GM21619 (cell line): ENCODE measurements around the gene PAK2.
A peak's percentile ranks its signal among the peaks of the same experiment; 100 is the strongest.
"Not testable (repeated sequence)": the region's sequence is repeated elsewhere in the genome, so short reads cannot be mapped to it uniquely, and the experiment has no call there.

Experiments used
- ATAC-seq: cut with Tn5 transposase; IDR thresholded peaks from one replicate; pipeline ENCODE4 v1.9.1; 2021; ENCODE audit not compliant: unreplicated experiment

PAK2 gene

GRCh38 chr3:196842567-196843434 lies 103.1 kb downstream of the PAK2 start:
- ATAC-seq, result no peak

DNA sequence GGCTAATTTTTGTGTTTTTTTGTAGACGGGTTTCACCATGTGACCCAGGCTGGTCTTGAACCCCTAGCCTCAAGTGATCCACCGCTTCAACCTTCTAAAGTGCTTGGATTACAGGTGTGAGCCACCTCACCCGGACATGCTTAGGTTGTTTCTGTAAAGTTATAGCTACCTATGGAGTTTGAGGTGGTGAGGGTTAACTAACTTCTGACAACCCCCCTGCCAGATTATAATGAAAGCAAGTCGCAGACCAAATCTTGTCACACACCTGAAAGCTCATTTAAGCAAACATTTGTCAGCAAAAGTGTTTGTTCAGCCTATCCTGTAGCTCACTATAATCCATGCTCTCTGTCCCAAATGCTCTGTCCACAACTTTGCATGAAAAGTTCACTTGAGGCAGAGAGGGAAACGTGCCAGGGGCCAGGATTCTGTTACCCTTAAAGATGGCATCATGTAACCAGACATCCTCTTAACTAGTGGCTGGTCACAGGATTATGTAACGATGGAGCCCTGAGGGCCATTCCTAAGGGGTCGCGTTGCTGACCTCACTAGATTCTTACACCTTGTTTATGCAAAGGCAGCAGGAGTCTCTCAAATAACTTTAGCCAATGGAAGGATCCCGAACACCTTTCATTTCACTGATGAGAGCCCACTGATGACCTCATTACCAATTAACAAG lies 103.9 kb downstream of the PAK2 start:
- no peak for ATAC-seq

DNA sequence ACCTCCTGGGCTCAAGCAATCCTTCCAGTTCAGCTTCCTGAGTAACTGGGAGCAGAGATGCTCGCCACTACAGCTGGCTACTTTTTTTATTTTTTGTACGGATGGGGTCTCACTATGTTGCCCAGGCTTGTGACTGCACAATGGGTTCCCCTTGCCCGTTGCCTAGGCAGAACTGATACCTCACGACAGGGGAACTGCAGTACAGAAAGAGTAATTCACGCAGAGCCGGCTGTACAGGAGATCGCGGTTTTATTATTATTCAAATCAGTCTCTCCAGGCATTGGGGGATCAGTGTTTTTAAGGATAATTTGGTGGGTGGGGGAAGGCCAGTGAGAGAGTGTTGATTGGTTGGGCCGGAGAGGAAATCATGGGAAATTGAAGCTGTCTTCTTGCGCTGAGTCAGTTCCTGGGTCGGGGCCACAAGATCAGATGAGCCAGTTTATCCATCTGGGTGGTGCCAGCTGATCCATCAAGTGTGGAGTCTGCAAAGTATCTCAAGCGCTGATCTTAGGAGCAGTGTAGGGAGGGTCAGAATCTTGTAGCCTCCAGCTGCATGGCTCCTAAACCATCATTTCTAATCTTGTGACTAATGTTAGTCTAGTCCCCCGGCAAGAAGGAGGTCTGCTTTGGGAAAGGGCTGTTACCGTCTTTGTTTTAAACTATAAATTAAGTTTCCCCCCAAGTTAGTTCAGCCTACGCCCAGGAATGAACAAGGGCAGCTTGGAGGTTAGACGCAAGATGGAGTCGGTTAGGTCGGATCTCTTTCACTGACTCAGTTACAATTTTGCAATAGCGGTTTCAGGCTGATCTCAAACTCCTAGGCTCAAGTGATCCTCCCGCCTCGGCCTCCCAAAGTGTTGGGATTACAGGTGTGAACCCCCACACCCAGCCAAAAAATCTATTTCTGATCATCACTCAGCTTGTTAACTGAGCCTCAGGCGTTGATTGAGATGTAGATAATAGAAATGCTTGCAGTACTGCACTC lies 104.9 kb downstream of the PAK2 start:
- not testable (repeated sequence) for ATAC-seq

- not testable (repeated sequence) for ATAC-seq
These were observed 108.7 kb downstream of the PAK2 start for GRCh38 chr3:196848375-196848774.

- no peak for ATAC-seq
These were observed 109.6 kb downstream of the PAK2 start for GRCh38 chr3:196849180-196849741.

DNA sequence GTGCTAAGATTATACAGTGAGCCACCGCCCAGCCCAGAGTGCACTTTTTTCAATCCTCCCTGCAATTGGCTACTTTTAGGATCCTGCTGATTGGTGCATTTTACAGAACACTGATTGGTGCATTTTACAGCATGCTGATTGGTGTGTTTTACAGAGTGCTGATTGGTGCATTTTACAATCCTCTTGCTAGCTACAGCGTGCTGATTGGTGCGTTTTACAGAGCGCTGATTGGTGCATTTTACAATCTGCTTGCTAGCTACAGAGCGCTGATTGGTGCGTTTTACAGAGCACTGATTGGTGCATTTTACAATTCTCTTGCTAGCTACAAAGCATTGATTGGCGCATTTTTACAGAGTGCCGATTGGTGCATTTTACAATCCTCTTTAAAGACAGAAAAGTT lies 123.3 kb downstream of the PAK2 start:
- not testable (repeated sequence) for ATAC-seq

GRCh38 chr3:196867155-196867506 lies 127.5 kb downstream of the PAK2 start:
- ATAC-seq, result no peak

GRCh38 chr3:196867507-196868296 lies 128.0 kb downstream of the PAK2 start, which contains the start of gene SENP5:
Gene SENP5, plus strand, starts transcription at chr3:196867920. Its CDS starts 17,262 bp downstream, at chr3:196885182.
- ATAC-seq, result peak; percentile 86

- peak; percentile 26 for ATAC-seq
These were observed 128.6 kb downstream of the PAK2 start for GRCh38 chr3:196868297-196868661.

DNA sequence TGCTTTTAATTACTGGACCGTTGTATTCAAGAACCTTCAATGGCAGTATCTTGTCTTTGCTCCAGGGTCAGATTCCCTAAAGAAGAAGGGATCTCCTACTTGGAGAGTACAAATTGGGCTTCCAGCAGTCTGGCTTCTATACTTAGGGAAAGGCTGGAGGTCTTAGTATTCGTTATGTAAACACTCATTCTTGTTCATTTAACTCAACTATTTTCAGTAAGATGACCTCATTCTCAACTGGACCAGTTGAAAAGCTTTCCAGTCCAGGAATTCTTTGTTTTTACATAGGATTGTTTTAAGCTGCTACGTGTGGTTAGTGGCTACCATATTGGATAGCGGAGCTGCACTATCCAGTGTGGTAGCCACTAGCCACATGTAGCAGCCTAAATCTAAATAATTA lies 132.7 kb downstream of the PAK2 start:
- no peak for ATAC-seq

GRCh38 chr3:196874511-196875094 lies 134.9 kb downstream of the PAK2 start:
- not testable (repeated sequence) for ATAC-seq

DNA sequence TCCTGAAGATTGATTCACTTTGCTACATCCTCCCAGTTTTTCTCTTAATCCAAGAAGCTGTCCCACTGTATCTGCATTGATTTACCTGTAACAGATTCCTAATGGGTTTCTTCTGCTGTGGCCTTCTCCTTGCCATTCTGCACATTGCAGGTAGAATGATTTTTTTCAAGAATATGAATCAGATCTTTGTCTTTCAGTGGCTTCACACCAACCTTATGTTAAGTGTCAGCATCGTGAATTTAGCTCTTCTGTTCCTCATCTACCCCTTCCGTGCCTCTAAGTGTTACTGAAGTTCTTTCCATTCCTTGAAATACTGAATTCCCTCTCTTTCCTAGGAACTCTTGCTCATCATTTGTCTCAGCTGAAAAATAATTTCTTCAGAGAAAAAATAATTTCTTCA lies 135.6 kb downstream of the PAK2 start:
- no peak for ATAC-seq
